OCI-LY3 (cell line): ENCODE measurements around the gene GPR176.

Experiments
- H2AFZ ChIP-seq: fragments of 200-600, 300-600 bp; shearing (Covaris generic); 2 replicates; pipeline ENCODE4 v1.6.0; 2014; ENCODE audit warnings: antibody characterized with exemption, low read depth, low read length
- H3K27ac ChIP-seq: fragments of 200-600, 300-600 bp; sonication (generic); 2 replicates; pipeline ENCODE4 v1.5.1; 2014; ENCODE audit warnings: mild to moderate bottlenecking, low read length, moderate library complexity, mixed read lengths
- H3K27me3 ChIP-seq: fragments of 200-600, 300-600 bp; sonication (generic); 2 replicates; pipeline ENCODE4 v1.6.1; 2014; ENCODE audit warnings: low read depth, low read length, mixed read lengths
- H3K36me3 ChIP-seq: fragments of 200-600, 300-600 bp; sonication (generic); replicated peaks from 2 replicates; pipeline ENCODE3; 2014; ENCODE audit warnings: low read depth, low read length, mixed read lengths
- H3K4me1 ChIP-seq: fragments of 300-600, 200-600 bp; sonication (generic); 2 replicates; pipeline ENCODE4 v1.6.1; 2014; ENCODE audit warnings: low read length, mixed read lengths
- H3K4me2 ChIP-seq: fragments of 200-600, 300-600 bp; sonication (generic); 2 replicates; pipeline ENCODE4 v1.6.1; 2014; ENCODE audit warnings: low read length, mixed read lengths
- H3K4me3 ChIP-seq: fragments of 300-600, 200-600 bp; sonication (generic); 2 replicates; pipeline ENCODE4 v1.5.1; 2014; ENCODE audit warnings: antibody characterized with exemption, mild to moderate bottlenecking, low read length, moderate library complexity
- H3K79me2 ChIP-seq: fragments of 300-600, 200-600 bp; shearing (Covaris generic); 2 replicates; pipeline ENCODE4 v1.6.1; 2014; ENCODE audit warnings: mild to moderate bottlenecking, low read length, mixed read lengths
- H3K9ac ChIP-seq: fragments of 300-600, 200-600 bp; shearing (Covaris generic); 2 replicates; pipeline ENCODE4 v1.6.0; 2014; ENCODE audit warnings: mild to moderate bottlenecking, low read length, moderate library complexity
- H3K9me3 ChIP-seq: fragments of 200-600, 300-600 bp; shearing (Covaris generic); 2 replicates; pipeline ENCODE4 v1.6.1; 2014; ENCODE audit warnings: low read length, mixed read lengths; ENCODE audit not compliant: insufficient read depth
- H4K20me1 ChIP-seq: fragments of 200-600, 300-600 bp; sonication (generic); 2 replicates; pipeline ENCODE4 v1.6.1; 2016; ENCODE audit warnings: low read length, mixed read lengths; ENCODE audit not compliant: insufficient read depth
- EZH2phosphoT487 ChIP-seq: fragments of 200-600 bp; shearing (Covaris generic); IDR thresholded peaks from 2 replicates; pipeline ENCODE4 v1.6.1; 2018; ENCODE audit warnings: antibody characterized with exemption, mixed run types, low read depth
- TF ChIP-seq, protein P1 (sequence below): fragments of 200-600, 300-600 bp; sonication (generic); IDR thresholded peaks from 2 replicates; pipeline ENCODE4 v1.5.1; 2014; ENCODE audit warnings: antibody characterized with exemption, low read length, low read depth

Gene GPR176

DNA sequence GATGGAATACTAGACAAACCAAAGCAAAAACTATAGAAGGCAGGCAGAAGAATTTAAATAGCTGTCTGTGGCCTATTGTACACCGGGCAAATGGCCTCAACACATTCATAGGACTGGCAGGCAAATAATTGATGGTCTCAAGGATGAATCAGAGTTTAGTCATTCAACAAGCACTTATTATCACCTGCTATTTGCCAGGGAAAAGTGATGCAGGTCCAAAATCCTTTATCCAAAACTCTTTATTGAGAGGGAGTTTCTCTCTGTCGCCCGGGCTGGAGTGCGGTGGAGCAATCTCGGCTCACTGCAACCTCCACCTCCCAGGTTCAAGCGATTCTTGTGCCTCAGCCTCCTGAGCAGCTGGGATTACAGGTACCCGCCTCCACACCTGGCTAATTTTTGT is 16.1 kb upstream of the GPR176 start:
- H4K20me1 ChIP-seq = no peaks in the 10 kb centered on the region
- H3K4me1 ChIP-seq = peaks cover 25% of the 10 kb centered on the region
- H3K9me3 ChIP-seq = no peaks in the 10 kb centered on the region
- no peak overlapping the region for H3K4me2 ChIP-seq
- H3K9ac ChIP-seq = no peak overlapping the region
- peaks cover 17% of the 10 kb centered on the region for H3K36me3 ChIP-seq
- H3K27ac ChIP-seq = no peak overlapping the region
- no peak for TF ChIP-seq EZH2phosphoT487
- TF ChIP-seq, protein P1, sequence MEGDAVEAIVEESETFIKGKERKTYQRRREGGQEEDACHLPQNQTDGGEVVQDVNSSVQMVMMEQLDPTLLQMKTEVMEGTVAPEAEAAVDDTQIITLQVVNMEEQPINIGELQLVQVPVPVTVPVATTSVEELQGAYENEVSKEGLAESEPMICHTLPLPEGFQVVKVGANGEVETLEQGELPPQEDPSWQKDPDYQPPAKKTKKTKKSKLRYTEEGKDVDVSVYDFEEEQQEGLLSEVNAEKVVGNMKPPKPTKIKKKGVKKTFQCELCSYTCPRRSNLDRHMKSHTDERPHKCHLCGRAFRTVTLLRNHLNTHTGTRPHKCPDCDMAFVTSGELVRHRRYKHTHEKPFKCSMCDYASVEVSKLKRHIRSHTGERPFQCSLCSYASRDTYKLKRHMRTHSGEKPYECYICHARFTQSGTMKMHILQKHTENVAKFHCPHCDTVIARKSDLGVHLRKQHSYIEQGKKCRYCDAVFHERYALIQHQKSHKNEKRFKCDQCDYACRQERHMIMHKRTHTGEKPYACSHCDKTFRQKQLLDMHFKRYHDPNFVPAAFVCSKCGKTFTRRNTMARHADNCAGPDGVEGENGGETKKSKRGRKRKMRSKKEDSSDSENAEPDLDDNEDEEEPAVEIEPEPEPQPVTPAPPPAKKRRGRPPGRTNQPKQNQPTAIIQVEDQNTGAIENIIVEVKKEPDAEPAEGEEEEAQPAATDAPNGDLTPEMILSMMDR = no peak
- peaks cover 5% of the 10 kb centered on the region; the same call in 1 of the 2 replicates for H3K27me3 ChIP-seq
- no peak overlapping the region for H2AFZ ChIP-seq
- H3K79me2 ChIP-seq = peaks cover 22% of the 10 kb centered on the region
- H3K4me3 ChIP-seq = no peak overlapping the region

DNA sequence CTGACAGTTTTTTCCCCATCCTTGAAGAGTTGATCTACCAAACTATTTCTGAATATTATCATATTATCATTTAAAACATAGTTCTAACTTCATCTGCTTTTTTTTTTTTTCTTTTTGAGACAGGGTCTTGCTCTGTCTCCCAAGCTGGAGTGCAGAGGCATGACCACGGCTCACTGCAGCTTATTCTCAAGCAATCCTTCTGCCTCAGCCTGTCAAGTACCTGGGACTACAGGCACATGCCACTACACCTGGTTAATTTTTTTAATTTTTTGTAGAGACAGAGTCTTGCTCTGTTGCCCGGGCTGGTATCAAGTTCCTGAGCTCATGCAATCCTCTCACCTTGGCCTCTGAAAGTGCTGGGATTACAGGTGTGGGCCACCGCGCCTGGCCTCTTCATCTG is 15.2 kb upstream of the GPR176 start:
- Histone ChIP-seq H3K4me1 (peaks cover 24% of the 10 kb centered on the region), H3K36me3 (peaks cover 10% of the 10 kb centered on the region), H3K79me2 (peaks cover 22% of the 10 kb centered on the region), H3K27ac (no peak overlapping the region), H3K9me3 (no peaks in the 10 kb centered on the region), H2AFZ (no peak overlapping the region), H3K4me2 (peak overlapping the region; percentile 95), H3K9ac (no peak overlapping the region), H3K27me3 (peaks cover 5% of the 10 kb centered on the region; the same call in 1 of the 2 replicates), H3K4me3 (no peak overlapping the region), H4K20me1 (no peaks in the 10 kb centered on the region)
- TF ChIP-seq, protein P1 = no peak
- no peak for TF ChIP-seq EZH2phosphoT487

DNA sequence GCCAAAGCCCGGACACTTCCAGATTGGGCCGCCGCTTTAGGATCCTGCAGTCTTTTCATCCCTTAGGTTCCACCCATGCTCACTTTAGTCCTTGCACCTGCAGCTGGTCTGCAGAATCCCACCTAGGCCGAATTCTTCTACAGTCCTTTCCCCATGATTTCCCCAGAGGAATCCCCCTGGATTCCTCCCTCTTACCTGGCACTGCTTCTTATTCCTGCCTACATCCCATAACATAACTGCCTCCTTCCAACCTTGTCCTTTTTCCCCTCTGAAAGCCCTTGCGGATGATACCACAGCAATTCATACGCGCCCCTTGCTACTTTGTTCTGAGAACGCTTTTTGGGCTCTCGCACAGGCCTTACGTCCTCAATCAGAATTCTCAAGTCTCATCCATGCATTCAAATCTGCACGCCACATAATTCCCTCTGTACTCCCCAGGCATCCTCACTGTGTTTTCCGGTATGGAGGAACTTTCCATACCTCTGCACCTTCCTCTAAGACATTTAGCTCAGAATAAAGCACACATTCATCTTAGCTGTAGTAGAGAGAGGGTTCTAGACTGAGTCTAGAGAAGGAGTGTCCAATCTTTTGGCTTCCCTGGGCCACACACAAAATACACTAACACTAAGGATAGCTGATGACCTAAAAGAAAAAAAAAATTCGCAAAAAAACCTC is 14.5 kb upstream of the GPR176 start:
- Histone ChIP-seq H3K27ac (no peak overlapping the region), H3K79me2 (peaks cover 18% of the 10 kb centered on the region), H4K20me1 (no peaks in the 10 kb centered on the region), H3K9me3 (no peaks in the 10 kb centered on the region), H2AFZ (peak overlapping the region; percentile 58; the same call in 1 of the 2 replicates), H3K4me2 (peak overlapping the region; percentile 95), H3K36me3 (peaks cover 5% of the 10 kb centered on the region), H3K4me3 (peak overlapping the region; percentile 88), H3K4me1 (peaks cover 17% of the 10 kb centered on the region), H3K9ac (peak overlapping the region; percentile 79), H3K27me3 (peaks cover 5% of the 10 kb centered on the region; the same call in 1 of the 2 replicates)
- TF ChIP-seq EZH2phosphoT487 = no peak
- TF ChIP-seq, protein P1 = no peak

DNA sequence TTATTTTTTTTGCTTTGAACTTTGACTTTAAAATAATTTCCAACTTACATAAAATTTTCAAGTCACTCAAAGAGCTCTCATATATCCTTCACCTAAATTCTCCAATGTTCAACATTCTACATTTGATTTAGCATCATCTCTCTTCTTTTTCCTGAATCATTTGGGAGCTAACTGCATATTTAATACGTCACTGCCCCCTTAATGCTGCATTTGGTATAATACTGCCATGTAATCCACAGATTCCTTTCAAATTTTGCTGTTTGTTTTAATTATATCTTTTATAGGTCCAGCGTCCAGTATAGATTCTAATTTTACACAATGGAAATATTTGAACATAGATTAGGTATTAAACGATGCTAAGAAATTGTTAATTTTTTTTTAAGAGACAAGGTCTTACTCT is 11.5 kb upstream of the GPR176 start:
- Histone ChIP-seq H3K27me3 (peaks cover 5% of the 10 kb centered on the region; the same call in 1 of the 2 replicates), H3K4me3 (no peak overlapping the region), H3K9ac (no peak overlapping the region), H2AFZ (no peak overlapping the region), H3K4me2 (no peak overlapping the region), H3K36me3 (peaks cover 5% of the 10 kb centered on the region), H4K20me1 (no peaks in the 10 kb centered on the region), H3K4me1 (peaks cover 5% of the 10 kb centered on the region; the same call in 1 of the 2 replicates), H3K27ac (no peak overlapping the region), H3K9me3 (no peaks in the 10 kb centered on the region), H3K79me2 (peaks cover 9% of the 10 kb centered on the region)
- TF ChIP-seq, protein P1 = no peak
- TF ChIP-seq EZH2phosphoT487 = no peak
